ENCODE results near the gene SCGB2B2.

The SCGB2B2 gene

DNA sequence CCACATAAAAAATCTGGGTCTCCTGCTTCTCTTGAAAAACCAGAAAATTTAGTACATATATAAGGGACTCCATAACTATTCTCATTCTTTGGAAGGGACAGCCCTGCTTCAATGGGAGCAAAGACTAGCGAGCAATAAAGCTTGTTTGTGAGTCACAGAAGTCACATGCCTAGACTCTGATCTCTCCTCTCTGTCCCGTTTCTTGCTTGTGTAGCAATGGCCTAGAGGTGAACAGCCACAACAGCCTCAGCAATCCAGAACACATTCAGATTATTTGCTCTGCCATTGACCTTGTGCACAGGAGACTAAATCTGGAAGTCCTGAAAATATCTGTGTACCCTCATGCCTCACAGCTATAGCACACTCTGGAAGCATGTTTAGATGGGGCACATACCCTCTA lies 43.2 kb downstream of the SCGB2B2 start:
- H3K4me3 ChIP-seq, result no peak overlapping the region
- in situ Hi-C loops (cut with MboI; ENCODE audit: low sequenced_read_pairs), result no loop called here
- H3K36me3 ChIP-seq (replicated peaks), result no peaks in the 10 kb centered on the region
- H3K4me1 ChIP-seq, result no peaks in the 10 kb centered on the region
- no peak for DNase-seq (ENCODE audit: low spot score in 2 of 2)
- H3K27me3 ChIP-seq (ENCODE audit: low read depth), result no peaks in the 10 kb centered on the region
- H3K9me3 ChIP-seq, result peaks cover 10% of the 10 kb centered on the region
